ENCODE measurements around the gene SYT2.
"Not testable (repeated sequence)": the region's sequence is repeated elsewhere in the genome, so short reads cannot be mapped to it uniquely, and the experiment has no call there.

Gene SYT2

GRCh38 chr1:202619505-202619904 is 90.7 kb downstream of the SYT2 start:
- no peak for DNase-seq

DNA sequence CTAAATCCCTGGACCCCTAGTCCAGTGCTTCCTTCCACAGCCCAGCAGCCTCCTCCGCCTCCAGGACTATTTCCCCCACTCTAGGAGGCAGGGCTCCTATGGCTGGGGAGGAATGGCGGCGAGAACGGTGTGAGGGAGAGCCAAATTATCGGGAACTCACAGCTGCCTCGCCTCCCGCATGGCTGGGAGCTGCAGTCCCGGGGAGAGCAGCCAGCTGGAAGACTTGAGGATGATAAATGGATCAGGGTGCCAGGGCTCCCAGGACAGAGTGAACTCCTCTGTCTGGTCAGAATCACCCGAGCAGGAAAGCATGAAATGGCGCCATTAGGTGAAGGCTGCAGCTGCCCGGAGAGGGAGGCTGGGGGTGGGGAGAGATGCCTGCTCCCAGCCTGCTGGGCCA is 91.2 kb downstream of the SYT2 start:
- not testable (repeated sequence) for DNase-seq

- DNase-seq, result no peak
Measured at GRCh38 chr1:202616355-202616915, 93.8 kb downstream of the SYT2 start.

- no peak for DNase-seq
Measured at GRCh38 chr1:202615501-202616354, 94.5 kb downstream of the SYT2 start.

- not testable (repeated sequence) for DNase-seq
Measured at GRCh38 chr1:202615208-202615500, 95.1 kb downstream of the SYT2 start.

DNA sequence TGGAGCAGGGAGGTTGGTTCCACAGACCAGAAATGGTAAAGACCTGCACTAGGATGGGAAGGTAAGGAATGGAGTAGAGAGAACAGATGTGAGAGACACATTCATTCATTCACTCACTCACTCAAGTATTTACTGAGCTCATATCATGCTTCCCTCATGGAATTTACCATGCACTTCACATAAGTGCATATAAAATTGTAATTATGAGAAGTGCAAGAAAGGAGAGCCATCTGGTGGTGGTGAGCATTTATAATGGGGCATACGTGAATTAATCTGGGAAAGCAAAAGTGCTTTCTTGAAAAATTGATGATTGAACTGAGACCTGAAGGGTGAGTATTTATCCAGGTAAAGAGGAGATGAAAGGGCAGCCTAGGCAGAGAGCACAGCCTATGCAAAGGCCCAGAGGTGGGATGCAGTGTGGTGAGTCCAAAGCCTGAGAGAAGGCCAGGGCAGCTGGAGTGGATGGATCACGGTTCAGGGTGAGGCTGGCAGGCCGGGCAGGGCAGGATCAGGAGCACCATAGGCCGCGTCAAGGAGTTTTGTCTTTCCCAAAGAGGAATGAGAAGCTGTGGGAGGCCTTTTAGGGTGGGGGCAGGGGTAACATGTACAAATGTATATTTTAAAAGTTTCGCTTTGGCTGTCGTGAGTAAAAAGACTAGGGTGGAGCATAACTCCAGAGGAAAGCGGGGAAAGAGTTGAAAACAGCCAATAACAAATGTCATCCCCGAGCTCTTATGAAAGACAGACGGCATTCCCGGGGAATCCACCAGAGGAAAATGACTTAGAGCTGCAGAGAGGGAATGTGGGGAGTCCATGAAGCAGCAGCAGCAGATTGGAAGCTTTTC is 95.7 kb downstream of the SYT2 start:
- not testable (repeated sequence) for DNase-seq

DNA sequence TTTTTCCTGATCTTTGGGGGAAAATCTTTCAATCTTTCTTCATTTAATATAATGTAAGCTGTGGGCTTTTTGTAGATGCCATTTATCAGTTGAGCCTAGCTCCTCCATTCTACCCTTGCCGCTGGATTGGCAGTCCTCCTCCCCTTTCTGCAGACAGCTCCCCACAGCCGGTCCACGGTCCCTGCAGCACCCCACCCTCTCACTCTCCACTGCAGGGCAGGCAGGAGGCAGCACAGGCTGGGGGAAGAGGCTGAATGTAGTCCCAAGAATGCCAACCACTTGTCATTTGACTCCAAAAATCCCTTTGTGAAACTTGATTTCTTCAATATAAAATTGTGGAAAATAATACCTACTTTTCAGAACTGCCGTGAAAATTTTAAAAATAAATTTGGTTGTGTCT is 96.7 kb downstream of the SYT2 start:
- no peak for DNase-seq

DNA sequence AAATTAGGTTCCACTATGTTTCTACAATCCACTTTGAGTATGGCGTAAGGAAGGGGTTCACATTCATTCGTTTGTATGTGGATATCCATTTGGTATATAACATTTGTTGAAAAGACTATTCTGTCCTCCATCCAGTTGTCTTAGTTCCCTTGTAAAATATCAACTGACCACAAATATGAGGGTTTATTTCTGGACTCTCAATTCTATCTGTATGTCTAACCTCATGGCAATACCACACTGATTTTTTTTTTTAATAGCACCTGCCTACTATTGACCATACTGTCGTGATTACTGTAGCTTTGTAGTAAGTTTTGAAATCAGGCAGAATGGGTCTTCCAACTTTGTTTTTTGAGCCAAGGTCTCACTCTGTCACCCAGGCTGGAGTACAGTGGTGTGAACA is 98.2 kb downstream of the SYT2 start:
- not testable (repeated sequence) for DNase-seq

- no peak for DNase-seq
Measured at GRCh38 chr1:202605515-202605914, 104.7 kb downstream of the SYT2 start.

GRCh38 chr1:202603435-202603834 is 106.8 kb downstream of the SYT2 start:
- no peak for DNase-seq

DNA sequence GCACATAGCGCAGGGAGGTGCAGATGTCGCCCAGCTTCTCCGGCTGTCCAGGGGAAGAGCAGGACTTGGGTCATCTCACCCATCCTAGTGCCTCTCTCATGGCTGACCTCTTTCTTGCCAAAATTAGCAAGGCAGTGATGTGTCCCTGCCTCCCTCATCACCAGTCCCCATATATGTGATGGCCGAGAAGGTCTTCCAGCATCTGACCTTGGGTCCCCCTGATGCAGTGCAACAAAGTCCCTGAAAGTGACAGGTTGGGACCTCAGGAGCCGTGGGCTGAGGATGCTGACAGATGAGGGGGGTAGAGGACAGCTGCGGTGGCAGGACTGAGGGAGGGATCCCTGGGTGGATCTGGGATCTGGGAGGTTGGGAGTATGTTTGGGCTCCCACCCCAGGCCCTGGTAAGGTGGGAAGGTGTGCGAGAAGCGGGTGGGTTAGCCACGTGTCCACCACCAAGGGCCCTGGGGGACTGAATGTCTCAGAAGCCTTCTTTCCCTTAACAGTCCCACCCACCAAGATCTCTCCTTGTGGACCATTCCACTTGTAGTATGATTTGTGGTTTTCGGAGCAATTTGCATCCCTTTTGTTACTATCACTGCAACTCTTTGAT is 109.7 kb downstream of the SYT2 start:
- DNase-seq, result no peak

DNA sequence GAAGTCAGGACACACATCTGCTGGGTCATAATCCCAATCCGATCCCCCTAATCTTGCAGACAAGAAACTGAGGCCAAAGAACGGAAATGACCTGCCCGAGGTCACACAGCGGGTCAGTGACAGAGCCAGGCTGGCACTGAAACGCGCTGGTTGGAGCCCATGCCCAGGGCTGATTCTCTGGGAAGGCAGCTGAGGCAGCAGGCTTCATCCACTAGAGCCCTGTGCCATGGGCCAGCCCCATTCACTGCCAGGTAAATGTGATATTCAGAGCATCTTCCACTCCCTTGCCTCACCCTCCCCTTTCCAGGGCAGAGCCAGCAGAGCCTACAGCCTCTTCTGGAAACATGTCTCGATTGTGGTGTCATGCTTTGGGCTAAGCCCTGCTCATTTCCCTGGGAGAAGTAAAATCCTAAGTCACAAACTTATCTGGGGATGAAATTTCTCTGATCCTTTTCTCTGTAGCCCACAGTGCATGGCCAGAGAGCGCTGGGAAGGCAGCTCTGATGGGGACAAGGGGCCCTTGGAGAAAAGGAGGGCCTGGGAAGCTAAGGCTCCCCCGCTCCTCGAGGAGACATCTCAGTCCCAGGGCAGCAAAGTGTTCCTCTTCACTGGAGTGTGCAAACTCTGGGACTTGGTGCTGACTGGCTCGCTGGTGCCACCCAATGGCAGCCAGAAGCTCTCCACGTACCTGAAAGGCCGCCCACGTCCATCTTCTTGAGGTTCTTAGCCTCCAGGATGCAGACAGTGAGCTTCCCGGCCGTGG is 110.4 kb downstream of the SYT2 start:
- no peak for DNase-seq

GRCh38 chr1:202597090-202597761 is 113.0 kb downstream of the SYT2 start:
- DNase-seq, result no peak

DNA sequence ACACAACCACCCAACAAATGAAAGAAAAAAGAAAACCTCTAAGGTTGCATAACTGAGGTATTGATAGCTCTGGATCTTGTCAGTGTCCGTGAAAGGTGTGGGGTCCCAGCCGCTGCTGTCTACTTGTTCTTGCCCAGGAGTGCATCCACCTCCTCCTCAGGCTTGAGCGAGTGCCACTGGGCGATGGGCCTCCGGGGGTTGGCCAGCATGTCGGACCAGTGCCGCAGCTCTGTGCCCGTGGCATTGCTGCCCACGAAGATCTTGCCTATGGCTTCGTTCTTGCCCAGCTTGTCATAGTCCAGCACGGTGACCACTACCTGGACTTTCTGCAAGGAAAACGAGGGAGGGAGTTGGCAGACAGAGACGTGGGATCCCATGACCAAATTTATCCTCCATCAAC is 113.6 kb downstream of the SYT2 start:
- DNase-seq, result no peak

- no peak for DNase-seq
Measured at GRCh38 chr1:202593845-202594244, 116.4 kb downstream of the SYT2 start.

DNA sequence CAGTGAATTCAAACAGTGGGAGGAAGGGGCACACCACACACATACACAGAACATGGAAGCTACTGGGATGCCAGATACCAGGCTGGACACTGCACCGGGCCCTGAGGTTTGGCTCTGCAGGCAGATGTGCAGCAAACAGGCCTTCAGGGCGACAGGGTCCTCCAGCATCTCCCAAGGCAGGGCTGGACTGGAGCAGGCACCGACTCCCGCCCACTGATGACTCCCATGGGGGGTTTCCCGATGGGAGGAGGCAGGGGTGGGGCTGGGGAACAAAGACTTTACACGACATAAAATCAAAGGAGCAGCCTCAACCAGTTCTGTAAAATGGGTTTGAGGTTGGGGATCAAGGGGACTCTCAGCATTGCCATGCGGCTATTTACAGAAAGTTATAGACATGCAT is 118.1 kb downstream of the SYT2 start:
- no peak for DNase-seq

GRCh38 chr1:202591515-202591914 is 118.7 kb downstream of the SYT2 start:
- DNase-seq, result no peak

DNA sequence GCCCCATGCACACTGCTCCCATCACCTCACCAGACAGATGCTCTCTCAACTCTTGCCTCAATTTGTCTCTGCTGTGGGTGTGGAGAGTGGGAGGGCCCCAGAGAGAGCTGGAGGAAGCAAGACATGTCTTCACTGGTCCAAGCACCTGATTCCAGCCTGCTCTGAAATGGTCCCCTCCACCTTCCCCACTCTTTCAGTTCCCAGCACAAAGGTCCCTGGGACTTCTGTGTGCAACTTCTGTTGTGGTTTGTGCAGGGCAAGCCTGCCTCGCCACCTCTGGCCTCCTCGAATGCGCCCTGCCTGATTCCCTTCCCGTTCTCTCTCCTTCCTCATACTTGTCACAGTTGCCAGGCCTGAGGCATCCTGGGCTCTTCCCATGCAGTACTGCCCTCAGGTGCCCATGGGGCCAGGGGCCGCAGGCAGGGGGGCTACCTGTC is 119.3 kb downstream of the SYT2 start:
- no peak for DNase-seq

- DNase-seq, result no peak
Measured at GRCh38 chr1:202590126-202590525, 120.1 kb downstream of the SYT2 start.

DNA sequence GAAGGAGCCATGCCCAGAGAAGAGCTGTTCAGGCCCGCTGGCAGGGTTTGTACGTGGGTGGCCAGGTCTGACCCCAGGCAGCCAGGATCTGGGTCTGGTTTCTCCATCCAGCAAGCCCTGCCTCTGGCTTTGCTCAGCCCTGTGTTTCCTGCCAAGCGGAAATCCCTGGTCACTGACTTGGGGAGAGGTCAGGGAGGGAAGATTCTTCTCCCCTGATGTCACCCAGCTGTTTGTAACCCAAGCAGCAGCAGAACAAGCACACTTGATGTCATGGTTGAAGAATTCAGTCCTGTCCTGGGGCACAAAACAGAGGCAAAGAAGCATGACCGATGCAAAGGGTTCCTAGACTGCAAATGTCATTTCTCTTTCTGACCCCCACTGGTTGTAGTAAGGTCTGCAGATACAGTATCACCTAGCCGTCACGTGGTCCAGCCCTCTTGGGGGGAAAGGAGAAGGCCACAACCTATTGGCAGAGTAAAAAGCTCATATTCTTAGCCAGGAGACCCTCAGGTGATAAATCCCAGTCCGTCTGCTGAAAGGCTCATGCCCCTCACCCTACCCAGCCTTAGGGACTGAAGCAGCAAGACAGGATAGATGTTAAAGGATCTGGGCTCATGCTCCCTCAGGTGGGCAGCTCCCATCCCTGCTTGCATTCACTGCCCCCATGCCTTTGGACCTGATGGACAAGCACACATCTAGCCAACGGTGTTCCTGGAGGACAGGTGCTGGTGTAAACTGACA is 120.9 kb downstream of the SYT2 start:
- no peak for DNase-seq

- no peak for DNase-seq
Measured at GRCh38 chr1:202588503-202589189, 121.6 kb downstream of the SYT2 start.
